DMS79 (cell line): ENCODE data around the gene PXDN.
"Not testable (repeated sequence)": the region's sequence is repeated elsewhere in the genome, so short reads cannot be mapped to it uniquely, and the experiment has no call there.

Source experiments
- DNase-seq: peaks from one replicate; lab custom pipeline; 2025; lab: John Stamatoyannopoulos, UW

The PXDN gene

GRCh38 chr2:1681323-1682180 lies 62.8 kb downstream of the PXDN start:
- no peak for DNase-seq

GRCh38 chr2:1681017-1681318 lies 63.3 kb downstream of the PXDN start:
- no peak for DNase-seq

GRCh38 chr2:1680222-1681016 lies 63.9 kb downstream of the PXDN start:
- DNase-seq: no peak

GRCh38 chr2:1679488-1680039 lies 64.8 kb downstream of the PXDN start:
- DNase-seq: not testable (repeated sequence)

- not testable (repeated sequence) for DNase-seq
These were observed 65.2 kb downstream of the PXDN start for GRCh38 chr2:1679065-1679464.

GRCh38 chr2:1678609-1679008 lies 65.7 kb downstream of the PXDN start:
- no peak for DNase-seq

- no peak for DNase-seq
These were observed 66.5 kb downstream of the PXDN start for GRCh38 chr2:1677821-1678165.

GRCh38 chr2:1676913-1677820 lies 67.1 kb downstream of the PXDN start:
- DNase-seq: no peak

- no peak for DNase-seq
These were observed 68.0 kb downstream of the PXDN start for GRCh38 chr2:1676091-1676912.

- no peak for DNase-seq
These were observed 68.7 kb downstream of the PXDN start for GRCh38 chr2:1675633-1676032.

GRCh38 chr2:1674766-1675397 lies 69.4 kb downstream of the PXDN start:
- no peak for DNase-seq

GRCh38 chr2:1674276-1674675 lies 70.0 kb downstream of the PXDN start:
- no peak for DNase-seq

- no peak for DNase-seq
These were observed 71.0 kb downstream of the PXDN start for GRCh38 chr2:1673160-1673944.

GRCh38 chr2:1672738-1673137 lies 71.6 kb downstream of the PXDN start:
- no peak for DNase-seq

GRCh38 chr2:1671916-1672315 lies 72.4 kb downstream of the PXDN start:
- DNase-seq: no peak

GRCh38 chr2:1670636-1671035 lies 73.7 kb downstream of the PXDN start:
- no peak for DNase-seq

- no peak for DNase-seq
These were observed 78.4 kb downstream of the PXDN start for GRCh38 chr2:1665761-1666505.

GRCh38 chr2:1664698-1665097 lies 79.6 kb downstream of the PXDN start:
- no peak for DNase-seq

GRCh38 chr2:1664076-1664605 lies 80.2 kb downstream of the PXDN start:
- DNase-seq: no peak
